NCI-H187 (cell line): ENCODE data around the gene PNLIP.

Source experiments
- DNase-seq, 2 experiments: peaks; one replicate each; lab custom pipeline; 2025; lab: John Stamatoyannopoulos, UW

The PNLIP gene

GRCh38 chr10:116574797-116575196, 29.1 kb downstream of the PNLIP start:
- DNase-seq, result no peak

- DNase-seq, result no peak
Measured at GRCh38 chr10:116587878-116588591, 42.3 kb downstream of the PNLIP start.

DNA sequence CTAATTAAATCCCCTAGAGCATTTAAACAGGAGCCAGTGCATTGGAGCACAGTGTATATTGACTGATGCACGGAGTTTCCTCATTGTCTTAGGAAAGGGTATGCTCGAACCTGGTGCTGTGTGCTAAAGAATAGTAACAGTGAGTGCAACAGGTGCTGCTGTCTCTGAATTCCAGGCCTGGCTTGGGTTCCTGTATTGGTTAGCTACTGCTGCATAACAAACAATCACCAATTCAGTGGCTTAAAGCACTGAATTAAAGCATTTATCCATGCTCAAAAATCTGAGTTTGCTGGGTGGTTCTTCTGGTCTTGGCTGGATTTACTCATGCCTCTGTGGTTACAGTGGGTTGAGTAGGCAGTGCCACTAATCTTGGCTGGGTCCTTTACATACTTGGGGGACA, 43.3 kb downstream of the PNLIP start:
- DNase-seq, result no peak

DNA sequence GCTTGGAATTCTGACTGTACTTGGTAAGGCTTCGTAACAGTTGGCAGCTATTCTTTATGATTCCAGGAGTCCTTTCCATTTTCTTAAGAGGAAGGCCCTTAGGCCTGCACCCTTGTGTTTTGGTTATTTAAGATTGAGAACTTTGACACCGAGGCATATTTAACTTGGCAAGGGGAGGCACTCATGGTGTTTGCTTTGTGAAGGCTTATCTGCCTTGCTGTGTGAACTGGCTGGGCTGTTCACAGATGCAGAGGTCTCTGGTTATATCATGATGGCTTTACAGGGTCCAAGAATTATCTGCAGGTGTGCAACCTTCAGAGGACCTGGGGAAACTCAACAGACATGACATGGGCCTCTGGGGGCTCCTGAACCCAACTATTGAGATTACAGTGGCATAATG, 44.2 kb downstream of the PNLIP start:
- DNase-seq, result no peak

- no peak for DNase-seq
Measured at GRCh38 chr10:116590590-116591444, 45.1 kb downstream of the PNLIP start, which contains the start of gene PNLIPRP1. PNLIPRP1 (plus strand) TSS chr10:116590959; CDS start chr10:116591130, 171 bp downstream.

- no peak for DNase-seq
Measured at GRCh38 chr10:116593139-116593740, 47.5 kb downstream of the PNLIP start.

DNA sequence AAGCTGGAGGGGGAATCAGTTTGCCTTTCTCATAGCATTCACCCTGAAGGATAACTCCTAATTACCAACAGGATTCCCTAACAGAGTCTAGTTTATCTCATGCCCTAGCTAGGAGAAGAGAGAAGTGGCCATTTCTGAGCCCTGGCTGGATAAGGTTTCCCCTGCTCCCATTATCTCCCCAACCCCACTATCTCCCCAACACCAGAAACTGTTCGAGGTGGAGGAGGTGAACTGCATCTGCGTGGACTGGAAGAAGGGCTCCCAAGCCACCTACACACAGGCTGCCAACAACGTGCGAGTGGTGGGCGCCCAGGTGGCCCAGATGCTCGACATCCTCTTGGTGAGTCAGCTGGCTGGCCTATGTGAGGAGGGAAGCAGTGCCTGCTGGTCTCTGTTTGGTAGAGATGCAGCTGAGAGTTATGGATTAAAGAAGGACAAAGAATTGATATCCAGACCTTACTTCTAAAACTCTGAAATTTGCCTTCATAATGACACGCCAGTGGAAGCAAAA, 48.8 kb downstream of the PNLIP start:
- no peak for DNase-seq

GRCh38 chr10:116596062-116596461, 50.3 kb downstream of the PNLIP start:
- no peak for DNase-seq

GRCh38 chr10:116597543-116597942, 51.8 kb downstream of the PNLIP start:
- DNase-seq, result no peak

DNA sequence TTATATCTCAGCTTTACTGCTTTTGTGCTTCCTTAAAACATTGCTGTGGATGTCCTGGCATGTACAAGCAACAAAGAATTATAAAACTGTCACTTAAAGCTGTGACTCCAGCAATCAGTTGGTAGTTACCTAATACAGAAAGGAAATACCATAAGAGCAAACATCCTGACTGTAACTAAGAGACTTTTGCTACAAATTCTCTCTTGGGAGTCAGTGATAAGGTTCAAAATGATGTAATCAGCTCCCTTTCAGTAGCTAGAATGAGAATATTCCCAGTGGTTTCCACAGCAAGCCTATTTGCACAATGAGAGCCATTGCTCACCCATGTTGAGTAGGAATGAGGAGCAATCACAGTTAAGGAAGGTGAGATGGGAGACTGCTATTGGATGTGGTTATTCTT, 52.6 kb downstream of the PNLIP start:
- DNase-seq, result no peak

GRCh38 chr10:116599991-116600390, 54.3 kb downstream of the PNLIP start:
- DNase-seq, result no peak

- no peak for DNase-seq
Measured at GRCh38 chr10:116602648-116603400, 57.1 kb downstream of the PNLIP start.

DNA sequence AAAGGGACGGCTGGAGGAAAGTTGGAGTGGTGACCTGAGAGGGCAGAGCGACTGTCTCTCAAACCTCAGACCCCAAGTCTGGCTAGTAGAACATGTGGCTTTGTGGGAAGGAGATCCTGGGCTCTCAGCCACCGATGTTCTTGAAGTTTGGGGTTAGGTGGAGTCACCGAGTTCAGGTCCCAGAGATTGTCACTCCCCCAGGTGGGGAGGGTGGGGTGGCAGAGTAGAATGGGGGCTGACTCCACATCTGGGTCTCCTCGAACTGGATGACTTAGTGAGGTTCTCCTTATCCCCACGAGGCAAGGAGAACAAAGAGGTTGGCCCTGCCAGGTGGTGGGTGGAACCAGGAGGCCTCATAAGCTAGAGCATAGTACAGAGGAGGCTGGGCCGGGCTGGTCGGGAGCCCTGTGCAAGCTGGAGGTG, 60.3 kb downstream of the PNLIP start:
- no peak for DNase-seq

GRCh38 chr10:116607336-116607735, 61.6 kb downstream of the PNLIP start:
- no peak for DNase-seq

GRCh38 chr10:116608686-116609594, 63.2 kb downstream of the PNLIP start:
- DNase-seq, result no peak

DNA sequence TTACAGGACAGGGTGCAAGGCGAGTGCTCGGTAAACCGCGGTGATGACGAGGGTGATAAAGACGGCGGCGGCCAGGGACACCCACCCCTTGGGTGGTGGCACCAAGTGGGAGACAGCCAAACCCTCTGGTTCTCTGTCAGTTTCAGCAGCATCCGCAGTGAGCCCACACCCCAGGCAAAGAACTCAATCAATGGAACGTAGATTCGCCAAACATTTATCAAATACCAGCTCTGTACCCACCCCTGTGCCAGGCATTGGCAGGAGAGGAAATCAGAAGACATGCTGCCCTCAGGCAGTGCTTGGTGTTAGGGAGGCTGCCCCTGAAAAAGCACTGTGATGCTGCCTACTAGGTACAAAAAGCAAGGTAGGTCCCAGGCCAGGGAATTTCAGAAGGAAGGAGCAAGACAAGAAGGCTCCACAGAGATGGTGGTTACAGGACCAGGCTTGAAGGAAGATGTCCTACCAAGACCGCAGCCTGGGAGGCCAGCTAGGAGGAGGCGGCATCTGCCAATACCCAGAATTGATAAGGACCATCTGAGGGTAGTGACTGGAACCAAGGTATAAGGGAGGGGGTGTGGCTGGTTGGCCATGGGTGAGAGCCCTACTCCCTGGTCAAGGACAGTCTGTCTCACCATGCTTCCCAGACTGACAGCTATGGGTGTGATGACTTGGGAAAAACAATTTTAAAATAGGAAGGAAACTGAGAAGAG, 64.9 kb downstream of the PNLIP start:
- no peak for DNase-seq

DNA sequence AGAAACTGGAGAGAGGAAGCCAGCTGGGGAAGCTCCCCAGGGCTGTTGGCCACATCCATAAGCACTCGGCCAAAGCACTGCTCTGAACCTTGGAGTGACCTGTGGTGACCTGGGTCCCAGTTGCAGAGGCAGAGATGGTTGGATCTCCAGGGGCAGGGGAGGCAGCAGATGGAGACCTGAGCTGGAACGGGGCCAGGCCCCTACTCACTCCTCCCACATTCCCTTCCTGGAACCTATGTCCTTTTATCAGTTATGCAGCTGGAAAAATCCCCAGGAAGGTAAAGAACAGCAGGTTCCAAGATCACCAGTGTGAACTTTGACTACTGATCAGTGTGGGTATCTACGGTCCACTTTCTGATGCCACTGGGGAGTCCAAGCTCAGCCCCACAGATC, 65.4 kb downstream of the PNLIP start:
- DNase-seq, result no peak

DNA sequence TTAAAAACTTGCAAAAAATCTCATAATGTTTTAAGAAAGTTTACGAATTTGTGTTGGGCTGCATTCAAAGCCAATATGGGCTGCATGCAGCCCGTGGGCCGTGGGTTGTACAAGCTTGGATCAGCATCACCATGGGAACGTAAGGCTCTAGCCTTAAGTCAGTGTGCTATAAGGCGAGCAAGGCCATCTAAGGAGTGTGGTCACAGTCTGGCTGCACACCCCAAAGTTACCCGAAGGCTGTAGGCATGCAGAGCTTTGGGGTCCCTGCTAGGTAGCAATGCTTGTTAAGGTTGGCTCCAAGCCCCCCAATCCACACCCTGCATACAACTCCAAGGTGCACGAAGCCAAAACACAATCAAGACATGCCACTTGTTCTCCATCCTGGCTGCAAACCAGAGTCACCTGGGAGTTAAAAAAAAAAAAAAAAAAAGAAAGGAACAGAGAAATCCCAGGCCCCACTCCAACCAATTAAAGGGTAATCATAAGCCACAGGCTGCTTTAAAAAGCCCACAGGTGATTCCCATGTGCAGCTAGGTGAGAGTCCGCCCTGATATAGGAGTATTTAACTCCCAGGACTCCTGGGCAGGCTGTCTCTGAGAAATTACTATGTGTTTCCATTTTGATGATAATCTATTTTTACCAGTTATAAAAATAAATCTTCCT, 66.5 kb downstream of the PNLIP start:
- no peak for DNase-seq

DNA sequence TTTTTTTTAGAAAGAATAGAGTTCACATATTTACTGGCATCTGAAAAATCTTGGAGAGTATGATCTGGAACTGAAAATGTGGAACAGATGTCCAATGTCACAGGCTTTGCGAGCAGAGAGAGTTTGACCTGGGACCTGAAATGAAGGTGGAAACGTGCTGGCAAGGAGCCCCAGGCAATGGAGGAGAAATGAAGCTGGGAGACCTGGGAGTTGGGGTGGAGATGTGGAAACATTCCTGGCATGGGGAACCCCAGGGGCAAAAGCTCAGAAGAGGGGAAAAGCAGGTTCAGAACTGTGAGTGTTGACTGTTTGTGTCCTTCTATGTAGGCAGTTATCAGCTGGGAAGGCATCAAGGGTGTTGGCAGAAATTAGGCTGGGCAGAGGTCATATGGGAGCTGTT, 67.7 kb downstream of the PNLIP start:
- no peak for DNase-seq

- no peak for DNase-seq
Measured at GRCh38 chr10:116614796-116615195, 69.1 kb downstream of the PNLIP start.
